Measurements from ENCODE around the gene TWF2.
"Not testable (repeated sequence)": the region's sequence is repeated elsewhere in the genome, so short reads cannot be mapped to it uniquely, and the experiment has no call there.

The TWF2 gene
- long read RNA-seq, transcript TWF2-201 (9 exons, 1,718 nt): major isoform, 1,163 of 1,241 reads
- long read RNA-seq, partial matches to known transcripts: 7 of 1,241 reads
- long read RNA-seq, other reads (novel, unspliced or antisense): 71 of 1,241 reads

- H3K27me3 ChIP-seq (ENCODE audit: insufficient read depth, poor library complexity, severe bottlenecking): no peaks in the 10 kb centered on the region
- peak within 1 kb of the TSS; percentile 95 for H3K27ac ChIP-seq (replicated peaks)
- peak within 1 kb of the TSS; percentile 91 for H3K4me3 ChIP-seq (replicated peaks; ENCODE audit: insufficient read depth, low read length)
- DNase-seq (ENCODE audit: low read depth in 1 of 2, low spot score in 1 of 2): peak; percentile 68 to 91
- TF ChIP-seq REST (IDR thresholded peaks at IDR 0.05; ENCODE audit: insufficient replicate concordance, low read depth) (no peak), SPI1 (IDR thresholded peaks at IDR 0.05; ENCODE audit: borderline replicate concordance, low read depth) (no peak), CTCF (IDR thresholded peaks at IDR 0.05; ENCODE audit: insufficient read depth, low read length) (peak; percentile 26), GABPA (IDR thresholded peaks at IDR 0.05; ENCODE audit: low read depth) (no peak), POLR2AphosphoS5 (IDR thresholded peaks at IDR 0.05; ENCODE audit: low read depth) (peak; percentile 62)
Measured at GRCh38 chr3:52238761-52239701, at the start of gene TWF2. TWF2 (minus strand) TSS chr3:52239158; CDS start chr3:52239016, 142 bp downstream.

GRCh38 chr3:52288674-52289073 lies 49.7 kb upstream of the TWF2 start:
- peak overlapping the region; percentile 60 for H3K4me3 ChIP-seq (replicated peaks; ENCODE audit: insufficient read depth, low read length)
- peak overlapping the region; percentile 100; the same call in 1 of the 2 replicates for H3K27ac ChIP-seq (replicated peaks)
- no peak for TF ChIP-seq CTCF (IDR thresholded peaks at IDR 0.05; ENCODE audit: insufficient read depth, low read length)
- TF ChIP-seq GABPA (IDR thresholded peaks at IDR 0.05; ENCODE audit: low read depth): no peak
- no peak for TF ChIP-seq REST (IDR thresholded peaks at IDR 0.05; ENCODE audit: insufficient replicate concordance, low read depth)
- TF ChIP-seq SPI1 (IDR thresholded peaks at IDR 0.05; ENCODE audit: borderline replicate concordance, low read depth): no peak
- TF ChIP-seq POLR2AphosphoS5 (IDR thresholded peaks at IDR 0.05; ENCODE audit: low read depth): no peak
- H3K27me3 ChIP-seq (ENCODE audit: insufficient read depth, poor library complexity, severe bottlenecking): no peaks in the 10 kb centered on the region
- DNase-seq (ENCODE audit: low read depth in 1 of 2, low spot score in 1 of 2): no peak

- no peaks in the 10 kb centered on the region for H3K27me3 ChIP-seq (ENCODE audit: insufficient read depth, poor library complexity, severe bottlenecking)
- H3K27ac ChIP-seq (replicated peaks): peak overlapping the region; percentile 100
- DNase-seq (ENCODE audit: low read depth in 1 of 2, low spot score in 1 of 2): no peak
- peak overlapping the region; percentile 60 for H3K4me3 ChIP-seq (replicated peaks; ENCODE audit: insufficient read depth, low read length)
- TF ChIP-seq CTCF (IDR thresholded peaks at IDR 0.05; ENCODE audit: insufficient read depth, low read length) (no peak), GABPA (IDR thresholded peaks at IDR 0.05; ENCODE audit: low read depth) (no peak), REST (IDR thresholded peaks at IDR 0.05; ENCODE audit: insufficient replicate concordance, low read depth) (no peak), SPI1 (IDR thresholded peaks at IDR 0.05; ENCODE audit: borderline replicate concordance, low read depth) (no peak), POLR2AphosphoS5 (IDR thresholded peaks at IDR 0.05; ENCODE audit: low read depth) (no peak)
Measured at GRCh38 chr3:52286777-52287110, 47.8 kb upstream of the TWF2 start.

GRCh38 chr3:52284051-52284450 lies 45.1 kb upstream of the TWF2 start:
- H3K4me3 ChIP-seq (replicated peaks; ENCODE audit: insufficient read depth, low read length); DNase-seq (ENCODE audit: low read depth in 1 of 2, low spot score in 1 of 2); H3K27ac ChIP-seq (replicated peaks); H3K27me3 ChIP-seq (ENCODE audit: insufficient read depth, poor library complexity, severe bottlenecking): not testable (repeated sequence)
